Stimulated activated CD4-positive, alpha-beta T cell treated with anti-CD3 and anti-CD28 coated beads, Interleukin-15, amount 100 ng/mL, for 24 hours (primary cell): ENCODE data around the gene SLAMF9.

Experiments used
- DNase-seq: peaks from one replicate; pipeline ENCODE4 v3.0.0-alpha.2; 2020

Gene SLAMF9

GRCh38 chr1:159945483-159946241 is 8.4 kb downstream of the SLAMF9 start, which contains the start of gene IGSF9:
TSS of gene IGSF9 (minus strand) at chr1:159945613. CDS start at chr1:159943454, 2,159 bp downstream.
- DNase-seq, result peak; percentile 82

- DNase-seq, result no peak
Observed at GRCh38 chr1:159944623-159945455, 9.2 kb downstream of the SLAMF9 start.

- no peak for DNase-seq
Observed at GRCh38 chr1:159943908-159944622, 10.0 kb downstream of the SLAMF9 start.

GRCh38 chr1:159943278-159943640 is 10.8 kb downstream of the SLAMF9 start:
- DNase-seq, result no peak

- DNase-seq, result no peak
Observed at GRCh38 chr1:159942632-159943277, 11.3 kb downstream of the SLAMF9 start.

GRCh38 chr1:159941591-159942560 is 12.2 kb downstream of the SLAMF9 start:
- no peak for DNase-seq

GRCh38 chr1:159941141-159941540 is 12.9 kb downstream of the SLAMF9 start:
- DNase-seq, result no peak

- DNase-seq, result no peak
Observed at GRCh38 chr1:159940006-159940620, 13.9 kb downstream of the SLAMF9 start.

GRCh38 chr1:159939678-159940002 is 14.4 kb downstream of the SLAMF9 start:
- DNase-seq, result no peak

- DNase-seq, result no peak
Observed at GRCh38 chr1:159938905-159939677, 14.9 kb downstream of the SLAMF9 start.

- DNase-seq, result no peak
Observed at GRCh38 chr1:159938211-159938852, 15.7 kb downstream of the SLAMF9 start.

GRCh38 chr1:159937054-159937750 is 16.8 kb downstream of the SLAMF9 start:
- no peak for DNase-seq

- DNase-seq, result peak; percentile 86
Observed at GRCh38 chr1:159936273-159936904, 17.6 kb downstream of the SLAMF9 start.

GRCh38 chr1:159935719-159936272 is 18.2 kb downstream of the SLAMF9 start:
- no peak for DNase-seq

GRCh38 chr1:159935305-159935704 is 18.7 kb downstream of the SLAMF9 start:
- no peak for DNase-seq

GRCh38 chr1:159934136-159935039 is 19.6 kb downstream of the SLAMF9 start:
- no peak for DNase-seq

- DNase-seq, result no peak
Observed at GRCh38 chr1:159933347-159933746, 20.7 kb downstream of the SLAMF9 start.
